IMR-90 (cell line): Measurements from ENCODE around the gene QSER1. TPM values are rescaled to one million over a fixed set of nuclear protein-coding genes. Genes with fewer than 3 reads are reported as not detected.

ENCODE experiments used
- ATAC-seq: fragments of 200-7000 bp; cut with Tn5 transposase; 2 replicates; pipeline ENCODE4 v1.9.1; 2020; ENCODE audit warnings: low read depth, mild to moderate bottlenecking, moderate library complexity
- BruUV-seq: library from RNA; stranded (reverse); fragments of 400-500 nt; replicated peaks from 2 replicates; lab custom pipeline; 2021; lab: Mats Ljungman, UMichigan
- CTCF ChIA-PET: fragments of 300-600 bp; formaldehyde crosslinking; extraction: SDS; loops from one replicate; lab custom pipeline; 2021; ENCODE audit warnings: antibody characterized with exemption; lab: Yijun Ruan, JAX
- POLR2A ChIA-PET: fragments of 300-600 bp; sonication (Branson Sonifier 250); formaldehyde crosslinking; loops from one replicate; lab custom pipeline; 2022; ENCODE audit warnings: antibody characterized with exemption; ENCODE audit not compliant: unreplicated experiment; lab: Charles Lee
- DNase-seq: peaks from one replicate; pipeline ENCODE4 v3.0.0; 2013
- H2AFZ ChIP-seq: replicated peaks from 2 replicates; pipeline ENCODE3; 2013; ENCODE audit warnings: low read length, mild to moderate bottlenecking; ENCODE audit not compliant: poor library complexity
- H2AK5ac ChIP-seq: 2 replicates; pipeline ENCODE4 v1.6.1; 2013; ENCODE audit warnings: low read depth, low read length, inconsistent platforms
- H2AK9ac ChIP-seq: replicated peaks from 2 replicates; pipeline ENCODE3; 2013; ENCODE audit warnings: mild to moderate bottlenecking, low read depth, low read length, moderate library complexity; ENCODE audit not compliant: poor library complexity
- H2BK120ac ChIP-seq: 2 replicates; pipeline ENCODE4 v1.6.1; 2013; ENCODE audit warnings: low read depth, low read length, inconsistent platforms
- H2BK15ac ChIP-seq: 3 replicates; pipeline ENCODE4 v1.6.1; 2013; ENCODE audit warnings: low read depth, low read length, inconsistent platforms
- H2BK20ac ChIP-seq: 2 replicates; pipeline ENCODE4 v1.6.1; 2013; ENCODE audit warnings: low read depth, mild to moderate bottlenecking, inconsistent platforms, low read length, moderate library complexity
- H2BK5ac ChIP-seq: 2 replicates; pipeline ENCODE4 v1.6.1; 2013; ENCODE audit warnings: mild to moderate bottlenecking, low read depth, low read length, inconsistent platforms; ENCODE audit not compliant: poor library complexity, severe bottlenecking
- H3K14ac ChIP-seq: replicated peaks from 2 replicates; pipeline ENCODE4 v1.6.1; 2013; ENCODE audit warnings: low read depth, low read length, inconsistent platforms
- H3K18ac ChIP-seq: 2 replicates; pipeline ENCODE4 v1.6.1; 2013; ENCODE audit warnings: low read depth, low read length, control low read depth
- H3K23ac ChIP-seq: 2 replicates; pipeline ENCODE4 v1.6.1; 2013; ENCODE audit warnings: low read depth, low read length, inconsistent platforms
- H3K27ac ChIP-seq: 2 replicates; pipeline ENCODE4 v1.5.1; 2013; ENCODE audit warnings: mild to moderate bottlenecking, control low read depth, low read length; ENCODE audit not compliant: insufficient read depth
- H3K27me3 ChIP-seq: 2 replicates; pipeline ENCODE4 v1.6.1; 2013; ENCODE audit warnings: low read length; ENCODE audit not compliant: control insufficient read depth, insufficient read depth
- H3K36me3 ChIP-seq: 2 replicates; pipeline ENCODE4 v1.6.1; 2013; ENCODE audit warnings: low read length, mixed read lengths; ENCODE audit not compliant: control insufficient read depth, insufficient read depth
- H3K4ac ChIP-seq: 2 replicates; pipeline ENCODE4 v1.6.1; 2013; ENCODE audit warnings: low read depth, low read length, inconsistent platforms
- H3K4me1 ChIP-seq: 2 replicates; pipeline ENCODE4 v1.6.1; 2013; ENCODE audit warnings: low read length, mixed read lengths; ENCODE audit not compliant: control insufficient read depth, insufficient read depth
- H3K4me2 ChIP-seq: 2 replicates; pipeline ENCODE4 v1.6.1; 2013; ENCODE audit warnings: low read depth, mild to moderate bottlenecking, control low read depth, low read length, moderate library complexity
- H3K4me3 ChIP-seq: 2 replicates; pipeline ENCODE4 v1.5.1; 2013; ENCODE audit warnings: low read depth, mild to moderate bottlenecking, control low read depth, low read length, moderate library complexity; ENCODE audit not compliant: insufficient read depth
- H3K56ac ChIP-seq: 2 replicates; pipeline ENCODE4 v1.6.1; 2013; ENCODE audit warnings: low read length, inconsistent platforms; ENCODE audit not compliant: insufficient read depth; ENCODE audit errors: extremely low read depth
- H3K79me1 ChIP-seq, 2 experiments: 2 replicates each; pipeline ENCODE4 v1.6.1; 2013; ENCODE audit warnings: low read length in 2 of 2, inconsistent platforms in 1 of 2, low read depth in 1 of 2
- H3K9ac ChIP-seq: 2 replicates; pipeline ENCODE4 v1.6.1; 2013; ENCODE audit warnings: low read depth, low read length, control low read depth
- H3K9me1 ChIP-seq: 2 replicates; pipeline ENCODE4 v1.6.1; 2013; ENCODE audit warnings: low read length, inconsistent platforms; ENCODE audit not compliant: insufficient read depth
- H3K9me3 ChIP-seq: 2 replicates; pipeline ENCODE4 v1.6.1; 2013; ENCODE audit warnings: low read length; ENCODE audit not compliant: control insufficient read depth, insufficient read depth
- H4K20me1 ChIP-seq: 2 replicates; pipeline ENCODE4 v1.6.1; 2013; ENCODE audit warnings: low read length, inconsistent platforms; ENCODE audit not compliant: insufficient read depth
- H4K5ac ChIP-seq: 2 replicates; pipeline ENCODE4 v1.6.1; 2013; ENCODE audit warnings: mild to moderate bottlenecking, low read depth, low read length, control low read depth
- H4K8ac ChIP-seq, 2 experiments: 2 replicates each; pipeline ENCODE4 v1.6.1; 2013; ENCODE audit warnings: low read depth in 2 of 2, low read length in 2 of 2, control low read depth in 1 of 2, inconsistent platforms in 1 of 2
- H4K91ac ChIP-seq: 2 replicates; pipeline ENCODE4 v1.6.1; 2013; ENCODE audit warnings: low read depth, low read length, inconsistent platforms; ENCODE audit not compliant: insufficient read depth
- NFE2L2 ChIP-seq: fragments of 150-350 bp; IDR thresholded peaks from 2 replicates; pipeline ENCODE4 v1.6.1; 2016; ENCODE audit warnings: low read depth, mild to moderate bottlenecking, low read length
- SMC3 ChIP-seq: fragments of 150-350 bp; IDR thresholded peaks from 2 replicates; pipeline ENCODE4 v1.6.1; 2016; ENCODE audit warnings: low read depth, mild to moderate bottlenecking, antibody characterized with exemption, low read length, moderate library complexity
- WGBS, 2 experiments: methylation state at CpG; one replicate each; pipeline versions ENCODE4 v1.1.5 to v1.1.7; 2013; ENCODE audit warnings: missing lambda C conversion rate in 2 of 2; ENCODE audit not compliant: insufficient read length in 1 of 2; ENCODE audit errors: extremely low coverage in 2 of 2; 5-methylcytosine and 5-hydroxymethylcytosine counted together
- dilution Hi-C: fragments of 300-500 bp; cut with HindIII; formaldehyde crosslinking; loops from one replicate; pipeline ENCODE4 v1.14.3; 2018; ENCODE audit warnings: low sequenced_read_pairs; ENCODE audit not compliant: unreplicated experiment
- in situ Hi-C: fragments of 300-500 bp; cut with MboI; formaldehyde crosslinking; loops from 3 replicates; pipeline ENCODE4 v1.14.3; 2019; ENCODE audit warnings: low sequenced_read_pairs, inconsistent platforms, mixed read lengths
- intact Hi-C: fragments of 100-400 bp; cut with micrococcal nuclease; formaldehyde crosslinking; loops from 2 replicates; pipeline ENCODE4 v1.10.0; 2022
- polyA plus RNA-seq, 3 experiments: library from polyadenylated mRNA; depleted of rRNA; stranded (reverse); fragments of >200 nt; gene quantifications; 2 replicates each; pipeline ENCODE4 v1.2.3, GENCODE V29; 2012; ENCODE audit warnings: low replicate concordance in 1 of 3
- total RNA-seq: library from RNA; depleted of rRNA; stranded (reverse); fragments of >200 nt; gene quantifications from 2 replicates; pipeline ENCODE4 v1.2.3, GENCODE V29; 2012
- TF ChIP-seq, protein P1 (sequence below): fragments of 150-350 bp; IDR thresholded peaks from 2 replicates; pipeline ENCODE4 v1.6.1; 2017; ENCODE audit warnings: mild to moderate bottlenecking, antibody characterized with exemption, low read length, low read depth
- TF ChIP-seq, protein P2 (sequence below): conservative IDR thresholded peaks from 2 replicates; pipeline ENCODE4 v1.5.1; 2012; ENCODE audit warnings: mild to moderate bottlenecking, low read depth, low read length, improper control_type of control experiment

Gene QSER1
- total and polyA plus RNA-seq, 2 of the 4 experiments (the other 2 are of a cell fraction), result 5.9 to 15.6 TPM

DNA sequence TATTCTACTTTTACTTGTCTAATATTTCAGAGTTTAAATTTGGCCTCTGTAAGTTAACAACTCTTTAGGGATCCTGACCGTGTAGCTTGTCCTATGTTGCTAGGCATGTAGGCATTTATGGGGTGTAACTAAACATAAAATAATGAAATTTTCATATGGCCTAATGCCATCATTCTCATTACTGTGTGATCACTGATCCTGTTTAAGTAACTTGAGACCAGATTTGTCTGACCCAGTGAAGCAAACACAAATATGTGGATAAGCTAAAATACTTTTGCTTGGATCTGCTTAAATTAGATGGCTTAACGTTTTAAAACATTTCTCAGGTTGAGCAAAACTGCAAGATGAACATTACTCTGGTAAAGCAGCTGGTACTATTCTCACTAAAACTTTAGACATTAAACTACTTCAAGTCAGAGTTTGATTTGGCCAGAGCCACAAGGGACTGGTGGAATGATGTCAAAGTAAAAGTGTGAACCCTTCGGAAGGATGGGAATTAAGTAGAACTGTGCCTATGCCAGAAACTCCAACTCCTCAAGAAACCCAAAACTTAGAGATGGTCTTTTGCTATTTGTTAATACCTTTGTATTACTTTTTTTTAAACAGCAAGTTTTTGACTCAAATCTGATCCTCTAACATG is 12.5 kb downstream of the QSER1 start:
- H3K4me3 ChIP-seq, result no peak overlapping the region
- no peak overlapping the region for H2BK5ac ChIP-seq
- TF ChIP-seq, protein P1, sequence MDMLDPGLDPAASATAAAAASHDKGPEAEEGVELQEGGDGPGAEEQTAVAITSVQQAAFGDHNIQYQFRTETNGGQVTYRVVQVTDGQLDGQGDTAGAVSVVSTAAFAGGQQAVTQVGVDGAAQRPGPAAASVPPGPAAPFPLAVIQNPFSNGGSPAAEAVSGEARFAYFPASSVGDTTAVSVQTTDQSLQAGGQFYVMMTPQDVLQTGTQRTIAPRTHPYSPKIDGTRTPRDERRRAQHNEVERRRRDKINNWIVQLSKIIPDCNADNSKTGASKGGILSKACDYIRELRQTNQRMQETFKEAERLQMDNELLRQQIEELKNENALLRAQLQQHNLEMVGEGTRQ, result no peak
- TF ChIP-seq NFE2L2 (no peak), SMC3 (no peak)
- TF ChIP-seq, protein P2, sequence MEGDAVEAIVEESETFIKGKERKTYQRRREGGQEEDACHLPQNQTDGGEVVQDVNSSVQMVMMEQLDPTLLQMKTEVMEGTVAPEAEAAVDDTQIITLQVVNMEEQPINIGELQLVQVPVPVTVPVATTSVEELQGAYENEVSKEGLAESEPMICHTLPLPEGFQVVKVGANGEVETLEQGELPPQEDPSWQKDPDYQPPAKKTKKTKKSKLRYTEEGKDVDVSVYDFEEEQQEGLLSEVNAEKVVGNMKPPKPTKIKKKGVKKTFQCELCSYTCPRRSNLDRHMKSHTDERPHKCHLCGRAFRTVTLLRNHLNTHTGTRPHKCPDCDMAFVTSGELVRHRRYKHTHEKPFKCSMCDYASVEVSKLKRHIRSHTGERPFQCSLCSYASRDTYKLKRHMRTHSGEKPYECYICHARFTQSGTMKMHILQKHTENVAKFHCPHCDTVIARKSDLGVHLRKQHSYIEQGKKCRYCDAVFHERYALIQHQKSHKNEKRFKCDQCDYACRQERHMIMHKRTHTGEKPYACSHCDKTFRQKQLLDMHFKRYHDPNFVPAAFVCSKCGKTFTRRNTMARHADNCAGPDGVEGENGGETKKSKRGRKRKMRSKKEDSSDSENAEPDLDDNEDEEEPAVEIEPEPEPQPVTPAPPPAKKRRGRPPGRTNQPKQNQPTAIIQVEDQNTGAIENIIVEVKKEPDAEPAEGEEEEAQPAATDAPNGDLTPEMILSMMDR, result no peak
- no peak overlapping the region for H3K56ac ChIP-seq
- no TSS peak for BruUV-seq
- no peak overlapping the region for H2AK5ac ChIP-seq
- peaks cover 43 to 72% of the 10 kb centered on the region in 2 experiments for H3K79me1 ChIP-seq
- no peaks in the 10 kb centered on the region for H3K27me3 ChIP-seq
- H3K4ac ChIP-seq, result no peak overlapping the region
- H2BK20ac ChIP-seq, result no peak overlapping the region
- no peak overlapping the region for H4K91ac ChIP-seq
- no peak overlapping the region for H3K14ac ChIP-seq
- H4K20me1 ChIP-seq, result peaks cover 34% of the 10 kb centered on the region
- ATAC-seq (peak; percentile 76), DNase-seq (peak; percentile 45)
- ChIA-PET POLR2A (no interaction called here), CTCF (no interaction called here)
- no CpG with 5 or more reads among the region's 3 CpGs for WGBS, 2 experiments
- peak overlapping the region; percentile 85 for H3K4me2 ChIP-seq
- H2AK9ac ChIP-seq, result no peak overlapping the region
- peaks cover 3% of the 10 kb centered on the region for H3K4me1 ChIP-seq
- peaks cover 2% of the 10 kb centered on the region; the same call in 1 of the 2 replicates for H3K36me3 ChIP-seq
- H3K27ac ChIP-seq, result peak overlapping the region; percentile 58; the same call in 1 of the 2 replicates
- intact Hi-C loops, result no loop called here
- H2BK15ac ChIP-seq, result no peak overlapping the region
- H3K9me1 ChIP-seq, result peaks cover 15% of the 10 kb centered on the region
- H2BK120ac ChIP-seq, result no peak overlapping the region
- no peaks in the 10 kb centered on the region for H3K9me3 ChIP-seq
- H4K5ac ChIP-seq, result no peak overlapping the region
- no peak overlapping the region for H4K8ac ChIP-seq
- H3K9ac ChIP-seq, result 0 out of 2 replicates have a peak overlapping the region, but pooled peaks have one; percentile 35
- no peak overlapping the region for H3K18ac ChIP-seq
- in situ Hi-C loops, result no loop called here
- no peak overlapping the region for H2AFZ ChIP-seq
- dilution Hi-C loops, result no loop called here
- H3K23ac ChIP-seq, result no peak overlapping the region
